SK-N-SH treated with all-trans-retinoic acid at 6 μM for 48 hours (cell line): ENCODE data around the gene ZNF343.
"Not testable (repeated sequence)": the region's sequence is repeated elsewhere in the genome, so short reads cannot be mapped to it uniquely, and the experiment has no call there.

Source experiments
- ATAC-seq: fragments of 200-7000 bp; cut with Tn5 transposase; 3 replicates; pipeline ENCODE4 v1.9.1; 2020; ENCODE audit warnings: mild to moderate bottlenecking, moderate library complexity
- BACH2 ChIP-seq: fragments of 250-450 bp; sonication (Bioruptor Pico); IDR thresholded peaks from 2 replicates; pipeline ENCODE4 v1.9.0; 2021; ENCODE audit warnings: mild to moderate bottlenecking, borderline replicate concordance
- CREB5 ChIP-seq: fragments of 250-450 bp; sonication (Bioruptor Pico); IDR thresholded peaks from 2 replicates; pipeline ENCODE4 v1.5.1; 2020; ENCODE audit warnings: low read depth, mild to moderate bottlenecking, moderate library complexity
- CSRNP3 ChIP-seq: fragments of 250-450 bp; sonication (Bioruptor Pico); IDR thresholded peaks from 2 replicates; pipeline ENCODE4 v1.5.1; 2021; ENCODE audit warnings: mild to moderate bottlenecking, moderate library complexity
- ESRRG ChIP-seq: fragments of 250-450 bp; sonication (Bioruptor Pico); IDR thresholded peaks from 2 replicates; pipeline ENCODE4 v1.6.1; 2021; ENCODE audit warnings: mild to moderate bottlenecking
- GLIS3 ChIP-seq: fragments of 250-450 bp; sonication (Bioruptor Pico); IDR thresholded peaks from 2 replicates; pipeline ENCODE4 v1.5.0; 2020; ENCODE audit warnings: mild to moderate bottlenecking, moderate library complexity
- ISL1 ChIP-seq: fragments of 250-450 bp; sonication (Bioruptor Pico); IDR thresholded peaks from 2 replicates; pipeline ENCODE4 v2.1.2; 2022; ENCODE audit warnings: mild to moderate bottlenecking, moderate library complexity
- OSR1 ChIP-seq: fragments of 250-450 bp; sonication (Bioruptor Pico); IDR thresholded peaks from 2 replicates; pipeline ENCODE4 v1.8.0; 2022; ENCODE audit warnings: moderate library complexity, mild to moderate bottlenecking, inconsistent platforms
- PATZ1 ChIP-seq: fragments of 250-450 bp; sonication (Bioruptor Pico); IDR thresholded peaks from 2 replicates; pipeline ENCODE4 v1.8.0; 2020; ENCODE audit warnings: mild to moderate bottlenecking, moderate library complexity, borderline replicate concordance
- POU6F1 ChIP-seq: fragments of 250-450 bp; sonication (Bioruptor Pico); IDR thresholded peaks from 2 replicates; pipeline ENCODE4 v1.8.0; 2021; ENCODE audit warnings: low read depth, mild to moderate bottlenecking, moderate library complexity, borderline replicate concordance
- PPARA ChIP-seq: fragments of 250-450 bp; sonication (Bioruptor Pico); IDR thresholded peaks from 2 replicates; pipeline ENCODE4 v1.5.0; 2020; ENCODE audit warnings: mild to moderate bottlenecking, borderline replicate concordance
- RARB ChIP-seq: fragments of 250-450 bp; sonication (Bioruptor Pico); IDR thresholded peaks from 2 replicates; pipeline ENCODE4 v1.8.0; 2021; ENCODE audit warnings: mild to moderate bottlenecking, moderate library complexity
- SNAI2 ChIP-seq: fragments of 250-450 bp; sonication (Bioruptor Pico); IDR thresholded peaks from 2 replicates; pipeline ENCODE4 v1.5.0; 2020; ENCODE audit warnings: mild to moderate bottlenecking, moderate library complexity
- TCF4 ChIP-seq: fragments of 250-450 bp; sonication (Bioruptor Pico); IDR thresholded peaks from 2 replicates; pipeline ENCODE4 v1.8.0; 2021; ENCODE audit warnings: mild to moderate bottlenecking, moderate library complexity, borderline replicate concordance
- TOX ChIP-seq: fragments of 250-450 bp; sonication (Bioruptor Pico); IDR thresholded peaks from 2 replicates; pipeline ENCODE4 v1.8.0; 2021; ENCODE audit warnings: mild to moderate bottlenecking, moderate library complexity, borderline replicate concordance
- TSHZ2 ChIP-seq: fragments of 250-450 bp; sonication (Bioruptor Pico); IDR thresholded peaks from 2 replicates; pipeline ENCODE4 v1.5.0; 2020; ENCODE audit warnings: mild to moderate bottlenecking, moderate library complexity
- ZC3H10 ChIP-seq: fragments of 250-450 bp; sonication (Bioruptor Pico); IDR thresholded peaks from 2 replicates; pipeline ENCODE4 v1.5.1; 2021; ENCODE audit warnings: mild to moderate bottlenecking, moderate library complexity
- ZFP3 ChIP-seq: fragments of 250-450 bp; sonication (Bioruptor Pico); IDR thresholded peaks from 2 replicates; pipeline ENCODE4 v1.5.0; 2020; ENCODE audit warnings: mild to moderate bottlenecking, moderate library complexity
- ZFP30 ChIP-seq: fragments of 450-650 bp; formaldehyde crosslinking; IDR thresholded peaks from 2 replicates; pipeline ENCODE4 v1.5.0; 2022; ENCODE audit warnings: mild to moderate bottlenecking, moderate library complexity
- ZNF565 ChIP-seq: fragments of 450-650 bp; formaldehyde crosslinking; conservative IDR thresholded peaks from 2 replicates; pipeline ENCODE4 v1.5.0; 2020; ENCODE audit warnings: low read depth, mild to moderate bottlenecking, moderate library complexity
- ZNF70 ChIP-seq: fragments of 450-650 bp; formaldehyde crosslinking; IDR thresholded peaks from 2 replicates; pipeline ENCODE4 v1.5.0; 2020; ENCODE audit warnings: mild to moderate bottlenecking, moderate library complexity
- ZNF8 ChIP-seq: fragments of 450-650 bp; formaldehyde crosslinking; IDR thresholded peaks from 2 replicates; pipeline ENCODE4 v1.5.0; 2020; ENCODE audit warnings: mild to moderate bottlenecking, moderate library complexity

The ZNF343 gene

GRCh38 chr20:2527762-2528161 is 19.0 kb upstream of the ZNF343 start:
- ATAC-seq = no peak
- TF ChIP-seq BACH2 (CRISPR knock-in tag) (no peak), OSR1 (CRISPR knock-in tag) (no peak), RARB (CRISPR knock-in tag) (no peak), PATZ1 (CRISPR knock-in tag) (no peak), TSHZ2 (CRISPR knock-in tag) (no peak), ISL1 (CRISPR knock-in tag) (no peak), PPARA (no peak), ZNF565 (CRISPR knock-in tag) (no peak), ZFP30 (CRISPR knock-in tag) (no peak), ZFP3 (CRISPR knock-in tag) (no peak), POU6F1 (no peak), GLIS3 (no peak), TCF4 (CRISPR knock-in tag) (no peak), ZC3H10 (no peak), ESRRG (CRISPR knock-in tag) (no peak), SNAI2 (CRISPR knock-in tag) (no peak), ZNF8 (CRISPR knock-in tag) (no peak), CSRNP3 (CRISPR knock-in tag) (no peak), CREB5 (CRISPR knock-in tag) (no peak), ZNF70 (no peak)

- ATAC-seq = not testable (repeated sequence)
Observed at GRCh38 chr20:2526218-2526583, 17.5 kb upstream of the ZNF343 start.

- TF ChIP-seq RARB (CRISPR knock-in tag) = no peak
- no peak for TF ChIP-seq POU6F1
- TF ChIP-seq ZNF8 (CRISPR knock-in tag) = no peak
- TF ChIP-seq ZNF70 = no peak
- no peak for TF ChIP-seq PATZ1 (CRISPR knock-in tag)
- TF ChIP-seq TSHZ2 (CRISPR knock-in tag) = no peak
- no peak for TF ChIP-seq TOX (CRISPR knock-in tag)
- ATAC-seq = peak; percentile 85
Observed at GRCh38 chr20:2524709-2525506, 16.2 kb upstream of the ZNF343 start.
